ENCODE measurements around the gene MYO7A.

MYO7A gene

GRCh38 chr11:77106759-77107158, 21.3 kb upstream of the MYO7A start:
- Histone ChIP-seq H3K27me3 (ENCODE audit: control insufficient read depth, insufficient read depth, low read length) (no peaks in the 10 kb centered on the region), H3K27ac (no peak overlapping the region), H3K9ac (no peak overlapping the region), H3K4me3 (ENCODE audit: low read depth, low read length) (no peak overlapping the region), H3K4me1 (no peaks in the 10 kb centered on the region), H2AFZ (no peak overlapping the region), H3K4me2 (ENCODE audit: low read length) (no peak overlapping the region), H3K9me3 (ENCODE audit: control insufficient read depth, low read length) (no peaks in the 10 kb centered on the region), H3K79me2 (no peaks in the 10 kb centered on the region), H3K36me3 (ENCODE audit: control insufficient read depth, insufficient read depth, low read length) (no peaks in the 10 kb centered on the region)
- no peak for TF ChIP-seq CTCF (IDR thresholded peaks at IDR 0.05)

GRCh38 chr11:77107950-77108349, 20.1 kb upstream of the MYO7A start:
- no peak for TF ChIP-seq CTCF (IDR thresholded peaks at IDR 0.05)
- Histone ChIP-seq H3K4me3 (ENCODE audit: low read depth, low read length) (no peak overlapping the region), H3K79me2 (no peaks in the 10 kb centered on the region), H3K36me3 (ENCODE audit: control insufficient read depth, insufficient read depth, low read length) (no peaks in the 10 kb centered on the region), H3K4me1 (no peaks in the 10 kb centered on the region), H3K27me3 (ENCODE audit: control insufficient read depth, insufficient read depth, low read length) (no peaks in the 10 kb centered on the region), H2AFZ (no peak overlapping the region), H3K4me2 (ENCODE audit: low read length) (no peak overlapping the region), H3K9ac (no peak overlapping the region), H3K27ac (no peak overlapping the region), H3K9me3 (ENCODE audit: control insufficient read depth, low read length) (no peaks in the 10 kb centered on the region)

- H3K79me2 ChIP-seq = no peaks in the 10 kb centered on the region
- no peaks in the 10 kb centered on the region for H3K4me1 ChIP-seq
- no peak overlapping the region for H3K27ac ChIP-seq
- no peak overlapping the region for H3K4me3 ChIP-seq (ENCODE audit: low read depth, low read length)
- H3K9me3 ChIP-seq (ENCODE audit: control insufficient read depth, low read length) = no peaks in the 10 kb centered on the region
- H3K27me3 ChIP-seq (ENCODE audit: control insufficient read depth, insufficient read depth, low read length) = no peaks in the 10 kb centered on the region
- no peak overlapping the region for H3K4me2 ChIP-seq (ENCODE audit: low read length)
- no peak for TF ChIP-seq CTCF (IDR thresholded peaks at IDR 0.05)
- H3K9ac ChIP-seq = no peak overlapping the region
- no peaks in the 10 kb centered on the region for H3K36me3 ChIP-seq (ENCODE audit: control insufficient read depth, insufficient read depth, low read length)
- no peak overlapping the region for H2AFZ ChIP-seq
These were observed 19.6 kb upstream of the MYO7A start for GRCh38 chr11:77108436-77108835.

- H3K4me2 ChIP-seq (ENCODE audit: low read length) = no peak overlapping the region
- H3K4me3 ChIP-seq (ENCODE audit: low read depth, low read length) = no peak overlapping the region
- H3K9me3 ChIP-seq (ENCODE audit: control insufficient read depth, low read length) = no peaks in the 10 kb centered on the region
- no peak overlapping the region for H2AFZ ChIP-seq
- H3K79me2 ChIP-seq = no peaks in the 10 kb centered on the region
- no peak overlapping the region for H3K27ac ChIP-seq
- TF ChIP-seq CTCF (IDR thresholded peaks at IDR 0.05) = no peak
- H3K27me3 ChIP-seq (ENCODE audit: control insufficient read depth, insufficient read depth, low read length) = no peaks in the 10 kb centered on the region
- no peak overlapping the region for H3K9ac ChIP-seq
- H3K36me3 ChIP-seq (ENCODE audit: control insufficient read depth, insufficient read depth, low read length) = no peaks in the 10 kb centered on the region
- no peaks in the 10 kb centered on the region for H3K4me1 ChIP-seq
These were observed 18.6 kb upstream of the MYO7A start for GRCh38 chr11:77109236-77110019.

GRCh38 chr11:77110836-77111235, 17.2 kb upstream of the MYO7A start:
- no peak overlapping the region for H3K9ac ChIP-seq
- no peaks in the 10 kb centered on the region for H3K36me3 ChIP-seq (ENCODE audit: control insufficient read depth, insufficient read depth, low read length)
- H3K27ac ChIP-seq = no peak overlapping the region
- no peak for TF ChIP-seq CTCF (IDR thresholded peaks at IDR 0.05)
- H3K4me2 ChIP-seq (ENCODE audit: low read length) = no peak overlapping the region
- H3K79me2 ChIP-seq = no peaks in the 10 kb centered on the region
- H3K9me3 ChIP-seq (ENCODE audit: control insufficient read depth, low read length) = no peaks in the 10 kb centered on the region
- no peaks in the 10 kb centered on the region for H3K27me3 ChIP-seq (ENCODE audit: control insufficient read depth, insufficient read depth, low read length)
- no peak overlapping the region for H2AFZ ChIP-seq
- no peaks in the 10 kb centered on the region for H3K4me1 ChIP-seq
- H3K4me3 ChIP-seq (ENCODE audit: low read depth, low read length) = no peak overlapping the region

All from parathyroid adenoma (tissue), 2 donors.